Hepatocyte (in vitro differentiated cells): ENCODE data around the gene INPP5F. TPM values are rescaled to one million over a fixed set of nuclear protein-coding genes. Genes with fewer than 3 reads are reported as not detected.
"Not testable (repeated sequence)": the region's sequence is repeated elsewhere in the genome, so short reads cannot be mapped to it uniquely, and the experiment has no call there.

Experiments
- DNase-seq: peaks from one replicate; pipeline ENCODE4 v3.0.0-alpha.2; 2016; ENCODE audit warnings: low spot score
- H2AFZ ChIP-seq: fragments of 200-600 bp; sonication (generic); 2 replicates; pipeline ENCODE4 v1.6.0; 2016; ENCODE audit warnings: antibody characterized with exemption, mild to moderate bottlenecking
- H3K27ac ChIP-seq: fragments of 200-600 bp; sonication (generic); 2 replicates; pipeline ENCODE4 v1.5.1; 2016; ENCODE audit warnings: mild to moderate bottlenecking
- H3K27me3 ChIP-seq: fragments of 200-600 bp; sonication (generic); 2 replicates; pipeline ENCODE4 v1.6.1; 2016
- H3K36me3 ChIP-seq: fragments of 200-600 bp; sonication (generic); replicated peaks from 2 replicates; pipeline ENCODE4 v1.5.1; 2016; ENCODE audit warnings: low read depth; ENCODE audit not compliant: insufficient read depth
- H3K4me1 ChIP-seq: fragments of 200-600 bp; sonication (generic); 2 replicates; pipeline ENCODE4 v1.5.1; 2016; ENCODE audit warnings: mild to moderate bottlenecking, moderate library complexity; ENCODE audit not compliant: insufficient read depth
- H3K4me2 ChIP-seq: fragments of 200-600 bp; sonication (generic); 2 replicates; pipeline ENCODE4 v1.6.0; 2016
- H3K4me3 ChIP-seq: fragments of 200-600 bp; sonication (generic); 2 replicates; pipeline ENCODE4 v1.5.1; 2016; ENCODE audit warnings: mild to moderate bottlenecking
- H3K79me2 ChIP-seq: fragments of 200-600 bp; sonication (generic); 2 replicates; pipeline ENCODE4 v1.6.0; 2017; ENCODE audit warnings: mild to moderate bottlenecking
- H3K9me2 ChIP-seq: fragments of 200-600 bp; sonication (generic); replicated peaks from 2 replicates; pipeline ENCODE4 v1.6.0; 2017; ENCODE audit warnings: mild to moderate bottlenecking; ENCODE audit not compliant: insufficient read depth
- H3K9me3 ChIP-seq: fragments of 200-600 bp; sonication (generic); 2 replicates; pipeline ENCODE4 v1.5.1; 2016; ENCODE audit warnings: low read depth, mild to moderate bottlenecking
- H4K20me1 ChIP-seq: fragments of 200-600 bp; sonication (generic); 2 replicates; pipeline ENCODE4 v1.6.0; 2016; ENCODE audit warnings: mild to moderate bottlenecking; ENCODE audit not compliant: insufficient read depth, poor library complexity, severe bottlenecking
- EZH2 ChIP-seq: fragments of 200-600 bp; sonication (generic); IDR thresholded peaks from 2 replicates; pipeline ENCODE4 v1.6.1; 2016; ENCODE audit warnings: antibody characterized with exemption, mild to moderate bottlenecking, borderline replicate concordance
- EZH2phosphoT487 ChIP-seq: fragments of 200-600 bp; sonication (generic); IDR thresholded peaks from one replicate; pipeline ENCODE4 v1.6.1; 2018; ENCODE audit warnings: antibody characterized with exemption, mild to moderate bottlenecking, low read depth, moderate library complexity; ENCODE audit not compliant: unreplicated experiment, severe bottlenecking
- WGBS: methylation state at CpG from one replicate; pipeline ENCODE4 v1.1.6; 2016; ENCODE audit warnings: low lambda C conversion rate; ENCODE audit errors: missing lambda C conversion rate; 5-methylcytosine and 5-hydroxymethylcytosine counted together
- polyA plus RNA-seq: library from polyadenylated mRNA; unstranded; fragments of >200 nt; fragmentation: Nextera tagmentation; extraction: Ambion mirVana; gene quantifications from 2 replicates; pipeline ENCODE4 v1.2.1, GENCODE V29; 2016
- total RNA-seq: library from RNA; depleted of rRNA; stranded (reverse); fragments of >200 nt; gene quantifications from 2 replicates; pipeline ENCODE4 v1.2.3, GENCODE V29; 2014
- TF ChIP-seq, protein P1 (sequence below): fragments of 200-600 bp; sonication (generic); IDR thresholded peaks from 2 replicates; pipeline ENCODE4 v1.5.1; 2016; ENCODE audit warnings: antibody characterized with exemption, mild to moderate bottlenecking; ENCODE audit not compliant: poor library complexity

The INPP5F gene
- total and polyA plus RNA-seq, 2 experiments from 2014 or later: 9.9 to 44.4 TPM

DNA sequence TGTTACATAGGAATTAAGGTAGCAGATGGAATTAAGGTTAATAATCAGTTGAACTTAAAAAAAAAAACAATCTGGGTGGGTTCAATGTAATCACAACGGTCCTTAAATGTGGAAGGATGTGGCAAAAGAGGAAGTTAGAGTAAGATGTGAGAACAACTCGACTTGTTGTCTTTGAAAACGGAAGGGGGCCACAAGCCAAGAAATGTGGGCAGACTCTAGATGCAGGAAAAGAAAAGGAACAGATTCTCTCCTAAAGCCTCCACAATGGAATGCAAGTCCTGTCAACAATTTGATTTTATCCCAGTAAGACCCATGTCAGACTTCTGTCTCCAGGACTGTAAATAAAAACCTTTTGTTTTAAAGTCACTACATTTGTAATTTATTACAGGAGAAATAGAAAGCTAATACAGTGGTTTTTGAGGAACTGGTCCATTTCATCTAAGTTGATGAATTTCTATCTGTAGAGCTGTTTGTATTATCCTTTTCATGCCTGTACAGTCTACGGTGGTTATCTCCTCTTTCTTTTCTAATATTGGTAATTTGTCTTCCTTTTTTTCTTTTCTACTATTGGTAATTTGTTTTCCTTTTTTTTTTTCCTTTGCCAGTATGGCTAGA, 138.2 kb downstream of the INPP5F start:
- Histone ChIP-seq H3K4me2 (no peak overlapping the region), H2AFZ (no peak overlapping the region), H3K79me2 (peaks cover 96% of the 10 kb centered on the region), H3K9me2 (no peaks in the 10 kb centered on the region), H3K36me3 (no peaks in the 10 kb centered on the region), H3K9me3 (no peaks in the 10 kb centered on the region), H3K4me3 (no peak overlapping the region), H4K20me1 (peaks cover 31% of the 10 kb centered on the region), H3K4me1 (no peaks in the 10 kb centered on the region), H3K27me3 (no peaks in the 10 kb centered on the region), H3K27ac (no peak overlapping the region)
- TF ChIP-seq EZH2: no peak
- TF ChIP-seq EZH2phosphoT487: no peak
- TF ChIP-seq, protein P1, sequence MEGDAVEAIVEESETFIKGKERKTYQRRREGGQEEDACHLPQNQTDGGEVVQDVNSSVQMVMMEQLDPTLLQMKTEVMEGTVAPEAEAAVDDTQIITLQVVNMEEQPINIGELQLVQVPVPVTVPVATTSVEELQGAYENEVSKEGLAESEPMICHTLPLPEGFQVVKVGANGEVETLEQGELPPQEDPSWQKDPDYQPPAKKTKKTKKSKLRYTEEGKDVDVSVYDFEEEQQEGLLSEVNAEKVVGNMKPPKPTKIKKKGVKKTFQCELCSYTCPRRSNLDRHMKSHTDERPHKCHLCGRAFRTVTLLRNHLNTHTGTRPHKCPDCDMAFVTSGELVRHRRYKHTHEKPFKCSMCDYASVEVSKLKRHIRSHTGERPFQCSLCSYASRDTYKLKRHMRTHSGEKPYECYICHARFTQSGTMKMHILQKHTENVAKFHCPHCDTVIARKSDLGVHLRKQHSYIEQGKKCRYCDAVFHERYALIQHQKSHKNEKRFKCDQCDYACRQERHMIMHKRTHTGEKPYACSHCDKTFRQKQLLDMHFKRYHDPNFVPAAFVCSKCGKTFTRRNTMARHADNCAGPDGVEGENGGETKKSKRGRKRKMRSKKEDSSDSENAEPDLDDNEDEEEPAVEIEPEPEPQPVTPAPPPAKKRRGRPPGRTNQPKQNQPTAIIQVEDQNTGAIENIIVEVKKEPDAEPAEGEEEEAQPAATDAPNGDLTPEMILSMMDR: no peak
- no peak for DNase-seq
- WGBS: 71% methylated on average over 4 of the region's 4 CpGs

DNA sequence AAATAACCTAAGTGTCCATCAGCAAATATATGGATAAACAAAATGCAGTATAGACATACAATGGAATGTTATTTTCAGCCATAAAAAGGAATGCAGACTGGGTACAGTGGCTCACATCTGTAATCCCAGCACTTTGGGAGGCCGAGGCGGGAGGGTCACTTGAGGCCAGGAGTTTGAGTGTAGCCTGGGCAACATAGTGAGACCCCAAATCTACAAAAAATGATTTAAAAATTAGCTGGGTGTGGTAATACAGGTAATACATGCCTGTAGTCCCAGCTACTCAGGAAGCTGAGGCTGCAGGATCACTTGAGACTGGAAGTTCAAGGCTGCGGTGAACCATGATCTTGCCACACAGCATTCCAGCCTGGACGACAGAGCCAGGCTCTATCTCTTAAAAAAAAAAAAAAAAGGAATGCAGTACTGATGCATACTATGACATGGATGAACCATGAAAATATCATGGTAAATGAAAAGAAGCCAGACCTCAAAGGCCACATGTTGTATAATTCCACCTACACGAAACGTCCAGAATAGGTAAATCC, 139.9 kb downstream of the INPP5F start:
- peaks cover 98% of the 10 kb centered on the region for H3K79me2 ChIP-seq
- TF ChIP-seq EZH2phosphoT487 (no peak), EZH2 (no peak)
- TF ChIP-seq, protein P1: no peak
- no peak overlapping the region for H3K4me2 ChIP-seq
- no peak overlapping the region for H3K27ac ChIP-seq
- H3K27me3 ChIP-seq: no peaks in the 10 kb centered on the region
- WGBS: 96% methylated on average over 6 of the region's 6 CpGs
- no peaks in the 10 kb centered on the region for H3K9me2 ChIP-seq
- no peak overlapping the region for H3K4me3 ChIP-seq
- DNase-seq: no peak
- H4K20me1 ChIP-seq: peaks cover 36% of the 10 kb centered on the region
- no peaks in the 10 kb centered on the region for H3K9me3 ChIP-seq
- H3K4me1 ChIP-seq: peaks cover under 1% of the 10 kb centered on the region
- no peaks in the 10 kb centered on the region for H3K36me3 ChIP-seq
- no peak overlapping the region for H2AFZ ChIP-seq

DNA sequence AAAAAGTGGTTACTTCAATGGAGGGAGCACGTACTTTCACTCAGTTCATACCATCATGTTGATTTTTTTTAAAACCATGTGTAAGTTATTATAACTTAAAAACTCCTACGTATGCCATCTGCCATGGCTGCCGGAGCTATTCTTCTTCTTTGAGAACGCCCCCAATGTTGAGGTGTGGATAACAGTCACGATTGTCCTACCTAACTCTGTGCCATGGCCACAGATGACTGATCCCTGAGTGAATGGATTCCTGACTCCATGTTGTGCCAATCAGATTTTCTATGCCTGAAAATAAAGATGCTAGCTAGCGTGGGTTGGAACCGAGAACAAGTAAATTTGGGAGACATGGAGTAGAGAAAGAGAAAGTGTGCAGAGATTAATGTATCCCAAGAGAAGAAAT, 141.5 kb downstream of the INPP5F start:
- TF ChIP-seq, protein P1: no peak
- TF ChIP-seq EZH2: no peak
- TF ChIP-seq EZH2phosphoT487: no peak
- H4K20me1 ChIP-seq: peaks cover 39% of the 10 kb centered on the region
- no peak for DNase-seq
- no peak overlapping the region for H3K4me3 ChIP-seq
- H3K27ac ChIP-seq: no peak overlapping the region
- no peak overlapping the region for H3K4me2 ChIP-seq
- H3K79me2 ChIP-seq: peaks cover 97% of the 10 kb centered on the region
- H3K27me3 ChIP-seq: no peaks in the 10 kb centered on the region
- H3K9me2 ChIP-seq: no peaks in the 10 kb centered on the region
- no peaks in the 10 kb centered on the region for H3K36me3 ChIP-seq
- 93% methylated on average over 7 of the region's 7 CpGs for WGBS
- no peaks in the 10 kb centered on the region for H3K9me3 ChIP-seq
- peaks cover 7% of the 10 kb centered on the region for H3K4me1 ChIP-seq
- no peak overlapping the region for H2AFZ ChIP-seq

DNA sequence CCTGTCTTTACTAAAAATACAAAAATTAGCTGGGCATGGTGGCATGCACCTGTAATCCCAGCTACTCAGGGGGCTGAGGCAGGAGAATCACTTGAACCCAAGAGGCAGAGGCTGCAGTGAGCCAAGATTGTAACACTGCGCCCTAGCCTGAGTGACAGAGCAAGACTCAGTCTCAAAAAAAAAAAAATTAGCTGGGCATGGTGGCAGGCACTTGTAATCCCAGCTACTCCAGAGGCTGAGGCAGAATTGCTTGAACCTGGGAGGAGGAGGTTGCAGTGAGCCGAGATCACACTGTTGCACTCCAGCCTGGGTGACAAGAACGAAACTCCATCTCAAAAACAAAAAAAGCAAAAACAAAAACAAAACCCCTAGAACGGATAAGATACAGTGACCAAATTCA, 143.5 kb downstream of the INPP5F start:
- not testable (repeated sequence) for H2AFZ ChIP-seq, H3K9me3 ChIP-seq, H3K9me2 ChIP-seq, H3K27ac ChIP-seq, H3K27me3 ChIP-seq, H3K36me3 ChIP-seq, DNase-seq, H3K4me3 ChIP-seq
- peak overlapping the region; percentile 93 for H3K4me2 ChIP-seq
- H4K20me1 ChIP-seq: peaks cover 39% of the 10 kb centered on the region
- 93% methylated on average over 4 of the region's 4 CpGs for WGBS
- peaks cover 17% of the 10 kb centered on the region for H3K4me1 ChIP-seq
- peaks cover 79% of the 10 kb centered on the region for H3K79me2 ChIP-seq
